ENCODE measurements around the gene RAD21L1.

RAD21L1 gene

DNA sequence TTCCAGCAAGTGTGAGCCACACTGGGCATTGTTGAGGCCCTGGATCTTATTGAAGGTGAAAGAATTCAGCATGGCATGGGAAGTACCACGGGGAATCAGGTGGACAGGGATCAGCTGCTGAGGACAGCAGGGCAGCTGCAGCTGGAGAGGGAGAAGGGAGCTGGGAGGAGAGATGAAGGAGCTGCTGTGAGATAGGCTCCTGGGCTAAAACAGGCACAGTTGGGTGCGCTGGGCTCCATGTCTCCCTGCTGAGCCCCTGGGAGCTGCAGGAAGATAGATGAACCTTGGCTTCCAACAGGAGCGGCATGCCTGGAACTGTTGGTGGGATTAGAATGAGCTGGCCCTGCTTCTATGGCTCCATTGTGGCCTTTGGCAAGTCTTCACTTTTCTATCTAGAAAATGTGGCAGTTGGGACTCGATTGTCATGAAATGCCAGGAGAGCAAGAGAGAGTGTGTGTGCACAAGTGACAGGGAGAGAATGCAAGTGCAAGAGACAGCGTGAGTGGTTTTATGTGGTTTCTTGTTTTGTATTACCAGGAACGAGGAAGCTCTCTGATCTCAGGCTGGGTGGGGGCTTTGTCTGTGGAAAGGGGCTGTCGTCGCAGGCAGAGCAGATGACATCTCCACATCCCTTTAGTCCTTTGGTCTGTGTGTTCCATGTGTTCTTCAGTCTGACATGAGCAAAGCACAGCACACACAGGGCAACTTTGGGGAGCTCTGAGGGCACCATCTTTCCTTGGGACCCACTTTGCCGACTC is 60.6 kb downstream of the RAD21L1 start:
- Mint-ChIP-seq H3K27ac (no peak overlapping the region), H3K9me3 (no peaks in the 10 kb centered on the region), H3K4me3 (no peak overlapping the region), H3K27me3 (ENCODE audit: low read depth) (peaks cover 5% of the 10 kb centered on the region), H3K36me3 (ENCODE audit: low read depth) (no peaks in the 10 kb centered on the region), H3K4me1 (peaks cover 5% of the 10 kb centered on the region)
- TF ChIP-seq, protein P1, sequence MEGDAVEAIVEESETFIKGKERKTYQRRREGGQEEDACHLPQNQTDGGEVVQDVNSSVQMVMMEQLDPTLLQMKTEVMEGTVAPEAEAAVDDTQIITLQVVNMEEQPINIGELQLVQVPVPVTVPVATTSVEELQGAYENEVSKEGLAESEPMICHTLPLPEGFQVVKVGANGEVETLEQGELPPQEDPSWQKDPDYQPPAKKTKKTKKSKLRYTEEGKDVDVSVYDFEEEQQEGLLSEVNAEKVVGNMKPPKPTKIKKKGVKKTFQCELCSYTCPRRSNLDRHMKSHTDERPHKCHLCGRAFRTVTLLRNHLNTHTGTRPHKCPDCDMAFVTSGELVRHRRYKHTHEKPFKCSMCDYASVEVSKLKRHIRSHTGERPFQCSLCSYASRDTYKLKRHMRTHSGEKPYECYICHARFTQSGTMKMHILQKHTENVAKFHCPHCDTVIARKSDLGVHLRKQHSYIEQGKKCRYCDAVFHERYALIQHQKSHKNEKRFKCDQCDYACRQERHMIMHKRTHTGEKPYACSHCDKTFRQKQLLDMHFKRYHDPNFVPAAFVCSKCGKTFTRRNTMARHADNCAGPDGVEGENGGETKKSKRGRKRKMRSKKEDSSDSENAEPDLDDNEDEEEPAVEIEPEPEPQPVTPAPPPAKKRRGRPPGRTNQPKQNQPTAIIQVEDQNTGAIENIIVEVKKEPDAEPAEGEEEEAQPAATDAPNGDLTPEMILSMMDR (IDR thresholded peaks at IDR 0.05; ENCODE audit: unreplicated experiment in 3 of 3), result no peak

DNA sequence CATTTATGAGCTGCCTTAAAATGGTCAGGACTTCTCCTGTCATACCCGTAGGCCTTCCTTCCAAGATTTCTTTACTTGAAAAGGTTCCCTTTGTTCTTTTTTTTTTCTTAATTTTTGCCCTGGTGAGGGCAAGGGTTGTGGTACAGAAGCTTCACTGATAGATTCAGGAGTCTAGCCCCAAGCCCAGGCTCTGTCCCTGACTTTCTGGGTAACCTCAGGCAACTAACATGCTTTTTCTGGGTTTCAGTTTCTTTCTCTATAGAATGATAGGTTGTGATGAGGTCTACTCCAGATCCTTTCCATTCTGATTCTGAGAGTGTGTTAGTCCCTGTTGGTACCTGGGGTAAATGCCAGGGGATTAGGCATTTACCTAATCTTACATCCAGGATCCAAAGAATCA is 61.5 kb downstream of the RAD21L1 start:
- H3K27ac Mint-ChIP-seq, result no peak overlapping the region

DNA sequence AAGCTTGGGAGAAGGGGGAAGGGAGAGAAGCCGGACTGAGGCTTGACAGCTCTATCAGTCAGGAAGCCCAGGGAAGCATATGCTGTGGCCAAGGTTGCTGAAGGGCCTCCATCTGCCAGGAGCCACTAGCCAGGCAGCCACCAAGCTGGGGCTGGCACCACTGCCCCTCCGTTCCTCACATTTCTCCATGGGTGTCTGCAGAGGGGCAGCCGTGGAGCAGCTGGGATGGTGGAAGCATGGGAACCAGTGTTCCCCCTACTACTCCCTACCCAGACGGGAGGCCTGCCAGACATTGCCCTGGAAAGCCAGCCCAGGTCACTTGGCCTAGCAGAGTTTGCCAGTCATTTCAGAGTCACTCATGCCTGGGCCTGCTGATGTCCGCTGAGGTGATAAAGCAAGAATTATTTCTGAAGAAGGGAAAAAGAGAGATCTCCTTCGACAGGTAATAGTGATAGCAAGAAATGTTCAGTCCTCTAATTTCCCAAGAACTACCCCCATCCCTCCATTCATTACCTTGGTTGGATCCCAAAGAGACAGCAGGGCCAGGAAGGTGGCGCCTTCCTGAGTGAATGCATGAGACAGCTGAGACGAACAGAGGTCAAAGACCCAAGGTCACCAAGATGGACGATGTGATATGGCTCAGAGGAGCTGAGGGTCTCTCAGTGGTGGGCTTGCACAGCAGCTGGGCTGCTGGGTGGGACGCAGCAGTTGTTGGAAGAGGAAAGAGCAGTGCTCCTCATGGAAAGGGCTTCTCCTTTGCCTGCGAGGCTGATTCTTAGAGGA is 62.1 kb downstream of the RAD21L1 start:
- no peak overlapping the region for H3K27ac Mint-ChIP-seq
- no peaks in the 10 kb centered on the region for H3K9me3 Mint-ChIP-seq
- H3K27me3 Mint-ChIP-seq (ENCODE audit: low read depth), result peaks cover 5% of the 10 kb centered on the region

More for the DNA sequence above, 61.5 kb downstream of the RAD21L1 start:
- Mint-ChIP-seq H3K4me1 (peaks cover 11% of the 10 kb centered on the region), H3K9me3 (no peaks in the 10 kb centered on the region), H3K36me3 (ENCODE audit: low read depth) (no peaks in the 10 kb centered on the region), H3K4me3 (no peak overlapping the region), H3K27me3 (ENCODE audit: low read depth) (peaks cover 5% of the 10 kb centered on the region)
- TF ChIP-seq, protein P1 (IDR thresholded peaks at IDR 0.05; ENCODE audit: unreplicated experiment in 3 of 3), result no peak

DNA sequence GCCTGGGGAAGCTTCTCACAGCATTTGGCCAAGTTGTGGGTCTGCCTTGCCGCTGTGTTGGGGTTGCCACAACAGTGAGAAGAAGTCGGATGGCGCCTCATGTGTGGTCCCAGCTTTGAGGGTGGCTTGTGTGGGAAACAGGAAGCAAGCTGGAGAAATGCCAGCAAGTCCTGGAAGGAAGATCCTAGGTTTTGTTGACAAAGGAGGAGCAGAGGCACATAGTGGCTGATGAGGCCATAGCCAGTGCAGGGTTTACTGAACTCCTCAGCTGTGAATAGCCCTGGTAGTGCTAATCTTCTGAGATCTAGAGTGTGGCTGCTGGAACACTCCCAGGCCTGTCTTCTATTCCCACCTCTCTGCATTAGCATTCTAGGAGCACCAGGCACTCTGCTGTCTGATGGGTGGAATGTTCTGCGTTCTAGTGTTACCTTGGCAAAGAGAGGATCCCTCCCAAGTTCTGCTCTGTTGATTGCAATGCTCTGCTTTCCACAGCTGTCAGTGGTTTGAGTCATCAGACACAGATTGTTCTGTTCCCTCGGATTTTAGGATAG is 65.4 kb downstream of the RAD21L1 start:
- TF ChIP-seq, protein P1 (IDR thresholded peaks at IDR 0.05; ENCODE audit: unreplicated experiment in 3 of 3), result no peak
- Mint-ChIP-seq H3K27ac (peak overlapping the region in 1 of 3 experiments; percentile 55), H3K9me3 (no peaks in the 10 kb centered on the region), H3K27me3 (ENCODE audit: low read depth) (no peaks in the 10 kb centered on the region), H3K36me3 (ENCODE audit: low read depth) (no peaks in the 10 kb centered on the region), H3K4me1 (peaks cover 11% of the 10 kb centered on the region), H3K4me3 (no peak overlapping the region)

More for the DNA sequence above, 62.1 kb downstream of the RAD21L1 start:
- H3K4me3 Mint-ChIP-seq, result no peak overlapping the region
- TF ChIP-seq, protein P1 (IDR thresholded peaks at IDR 0.05; ENCODE audit: unreplicated experiment in 3 of 3), result no peak
- peaks cover 11% of the 10 kb centered on the region for H3K4me1 Mint-ChIP-seq
- no peaks in the 10 kb centered on the region for H3K36me3 Mint-ChIP-seq (ENCODE audit: low read depth)

DNA sequence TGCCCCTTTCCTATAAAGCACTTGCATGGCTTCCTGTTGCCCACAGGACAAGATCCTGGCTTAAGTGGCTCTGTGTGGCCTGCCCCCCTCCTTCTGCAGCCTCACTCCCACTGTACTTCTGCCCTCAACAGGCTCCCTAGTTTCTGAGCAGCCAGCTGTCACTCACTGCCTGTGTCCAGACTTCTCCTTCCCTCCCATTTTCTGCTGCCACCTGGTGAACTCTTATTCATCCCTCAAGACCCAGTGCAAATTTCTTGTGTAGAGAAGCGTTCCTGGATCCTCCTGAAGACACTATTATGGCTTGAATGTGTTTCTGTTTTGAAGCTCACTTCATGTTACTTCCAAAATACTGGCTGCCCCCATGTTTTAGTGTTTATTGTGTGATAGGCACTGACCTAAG is 66.8 kb downstream of the RAD21L1 start:
- peaks cover 11% of the 10 kb centered on the region for H3K4me1 Mint-ChIP-seq
- TF ChIP-seq, protein P1 (IDR thresholded peaks at IDR 0.05; ENCODE audit: unreplicated experiment in 3 of 3), result no peak

More for the DNA sequence above, 66.8 kb downstream of the RAD21L1 start:
- Mint-ChIP-seq H3K27ac (no peak overlapping the region), H3K36me3 (ENCODE audit: low read depth) (no peaks in the 10 kb centered on the region), H3K9me3 (no peaks in the 10 kb centered on the region), H3K27me3 (ENCODE audit: low read depth) (peaks cover under 1% of the 10 kb centered on the region), H3K4me3 (no peak overlapping the region)
